GM10248 (cell line): ENCODE results near the gene CPVL.

Experiments used
- CTCF ChIA-PET: fragments of 300-600 bp; sonication (Branson Sonifier 250); formaldehyde crosslinking; extraction: SDS; loops from one replicate; lab custom pipeline; 2021; ENCODE audit warnings: antibody characterized with exemption; lab: Yijun Ruan, JAX
- POLR2A ChIA-PET: fragments of 350-650 bp; sonication (Branson Sonifier 250); formaldehyde crosslinking; extraction: SDS; loops from one replicate; lab custom pipeline; 2020; ENCODE audit warnings: antibody characterized with exemption; lab: Yijun Ruan, JAX
- DNase-seq: peaks from one replicate; pipeline ENCODE4 v3.0.0; 2012; ENCODE audit errors: extremely low spot score
- CTCF ChIP-seq: IDR thresholded peaks from 2 replicates; pipeline ENCODE4 v1.5.1; 2012; ENCODE audit warnings: mild to moderate bottlenecking, low read depth; ENCODE audit errors: extremely low read depth, missing control alignments, control extremely low read depth

The CPVL gene

GRCh38 chr7:29105191-29105590 is 41.1 kb downstream of the CPVL start:
- ChIA-PET CTCF (interaction anchor here (1.5 to 15.1 kb wide), 4 partner anchors 13 to 181 kb away, joined by 5 to 416 read pairs (median 32); no protein-coding TSS in a partner anchor), POLR2A (no interaction called here)
- no peak for TF ChIP-seq CTCF
- no peak for DNase-seq

GRCh38 chr7:29102558-29103151 is 43.7 kb downstream of the CPVL start:
- ChIA-PET CTCF (interaction anchor here (1.5 to 15.1 kb wide), 6 partner anchors 11 to 181 kb away, joined by 3 to 416 read pairs (median 6); no protein-coding TSS in a partner anchor), POLR2A (no interaction called here)
- peak; percentile 64 for TF ChIP-seq CTCF
- DNase-seq, result peak; percentile 37

- no peak for TF ChIP-seq CTCF
- ChIA-PET CTCF (interaction anchor here (0.9 to 15.1 kb wide), 8 partner anchors 10 to 176 kb away, joined by 3 to 416 read pairs (median 3); no protein-coding TSS in a partner anchor), POLR2A (no interaction called here)
- DNase-seq, result no peak
Measured at GRCh38 chr7:29100924-29101323, 45.4 kb downstream of the CPVL start.

GRCh38 chr7:29099896-29100847 is 46.2 kb downstream of the CPVL start:
- POLR2A ChIA-PET, result interaction anchor here (0.6 kb wide), 1 partner anchor 184 kb away, joined by 3 read pairs; no protein-coding TSS in a partner anchor

GRCh38 chr7:29096446-29096730 is 49.9 kb downstream of the CPVL start:
- no peak for TF ChIP-seq CTCF
- CTCF ChIA-PET, result interaction anchor here (1.4 to 15.1 kb wide), 5 partner anchors 9 to 172 kb away, joined by 3 to 416 read pairs (median 5); no protein-coding TSS in a partner anchor
- no peak for DNase-seq
- POLR2A ChIA-PET, result no interaction called here

More at GRCh38 chr7:29099896-29100847, 46.2 kb downstream of the CPVL start:
- DNase-seq, result no peak
- CTCF ChIA-PET, result interaction anchor here (0.7 to 15.1 kb wide), 7 partner anchors 9 to 176 kb away, joined by 3 to 416 read pairs (median 8); no protein-coding TSS in a partner anchor
- TF ChIP-seq CTCF, result no peak
